GM18870 (cell line): ENCODE results near the gene CIAO2B.

Source experiments
- ATAC-seq: cut with Tn5 transposase; IDR thresholded peaks from one replicate; pipeline ENCODE4 v1.9.1; 2021; ENCODE audit warnings: moderate library complexity; ENCODE audit not compliant: unreplicated experiment

CIAO2B gene

GRCh38 chr16:66921729-66922450, 12.3 kb downstream of the CIAO2B start:
- no peak for ATAC-seq

DNA sequence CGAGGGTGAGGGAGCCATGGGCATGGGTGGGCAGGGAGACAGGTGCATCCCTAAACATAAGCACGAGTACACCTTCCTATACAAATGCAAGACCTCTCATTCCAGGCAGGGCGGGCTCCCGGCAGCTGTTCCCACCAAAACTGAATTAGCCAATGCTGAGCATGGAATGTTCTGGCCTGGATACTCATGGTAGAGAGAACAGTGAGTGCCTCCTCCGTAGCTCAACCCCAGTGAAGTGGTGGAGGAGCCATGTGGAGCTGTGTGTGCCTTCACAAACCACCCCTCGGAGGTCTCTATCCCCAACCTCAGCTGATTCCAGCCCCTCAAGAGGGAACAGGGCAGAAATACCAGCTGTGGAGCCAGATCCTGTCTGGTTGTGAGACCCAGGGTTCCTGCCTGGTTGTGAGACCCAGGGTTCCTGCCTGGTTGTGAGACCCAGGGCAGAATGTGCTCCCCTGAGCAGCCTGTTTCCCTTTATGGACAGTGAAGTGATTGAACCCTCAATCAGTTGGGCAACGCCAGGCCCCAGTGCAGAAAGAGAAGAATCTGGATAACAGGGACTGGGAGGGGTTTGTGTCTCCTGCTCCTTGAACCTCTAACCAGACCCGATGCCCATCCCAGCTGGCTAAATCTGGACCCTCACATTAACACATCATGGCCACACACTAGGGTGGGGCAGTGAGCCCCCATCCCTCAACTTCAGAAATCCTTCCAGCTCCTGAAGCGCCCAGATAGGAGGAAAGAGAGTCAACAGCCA, 13.1 kb downstream of the CIAO2B start:
- ATAC-seq = no peak

DNA sequence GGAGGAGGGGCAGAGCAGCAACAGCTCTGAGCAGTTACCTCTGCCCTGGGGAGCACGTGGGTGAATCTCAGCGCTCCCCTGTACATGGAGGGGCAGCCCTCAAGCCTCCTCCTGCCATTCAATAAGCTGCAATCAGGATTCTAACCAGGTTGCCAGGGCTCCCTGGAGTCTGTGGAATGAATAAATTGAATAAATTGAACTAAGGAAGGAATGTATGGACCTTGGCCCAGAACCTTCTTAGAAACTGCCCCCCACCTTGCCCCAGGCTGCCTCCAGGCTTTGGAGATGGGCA, 14.0 kb downstream of the CIAO2B start:
- no peak for ATAC-seq

GRCh38 chr16:66919569-66920298, 14.5 kb downstream of the CIAO2B start:
- no peak for ATAC-seq

- no peak for ATAC-seq
Measured at GRCh38 chr16:66918803-66919568, 15.2 kb downstream of the CIAO2B start, which contains the start of gene CDH16. TSS of gene CDH16 (minus strand) at chr16:66918885. CDS start at chr16:66918065, 820 bp downstream.

GRCh38 chr16:66918355-66918754, 15.8 kb downstream of the CIAO2B start:
- ATAC-seq = no peak

GRCh38 chr16:66917741-66918140, 16.5 kb downstream of the CIAO2B start:
- ATAC-seq = no peak

GRCh38 chr16:66916518-66916917, 17.7 kb downstream of the CIAO2B start:
- no peak for ATAC-seq

DNA sequence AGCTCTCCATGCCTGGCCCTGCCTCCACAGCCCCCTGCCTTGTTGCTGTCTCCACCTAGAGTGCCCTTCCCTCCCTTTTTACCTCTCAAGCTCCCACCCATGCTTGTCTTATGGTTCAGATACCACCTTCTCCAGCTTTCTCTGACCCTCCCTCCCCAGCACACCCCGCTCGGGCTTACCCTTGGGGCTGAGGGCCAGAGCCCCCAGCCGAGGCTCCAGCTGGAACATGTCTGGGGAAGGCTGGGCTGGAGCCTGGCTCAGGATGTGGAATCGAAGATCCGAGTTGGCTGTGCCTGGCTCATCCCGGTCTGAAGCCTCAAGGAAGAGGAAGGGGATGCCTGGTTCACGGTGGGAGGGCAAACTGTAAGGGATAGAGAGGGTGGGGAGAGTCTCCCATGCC, 19.2 kb downstream of the CIAO2B start:
- no peak for ATAC-seq

DNA sequence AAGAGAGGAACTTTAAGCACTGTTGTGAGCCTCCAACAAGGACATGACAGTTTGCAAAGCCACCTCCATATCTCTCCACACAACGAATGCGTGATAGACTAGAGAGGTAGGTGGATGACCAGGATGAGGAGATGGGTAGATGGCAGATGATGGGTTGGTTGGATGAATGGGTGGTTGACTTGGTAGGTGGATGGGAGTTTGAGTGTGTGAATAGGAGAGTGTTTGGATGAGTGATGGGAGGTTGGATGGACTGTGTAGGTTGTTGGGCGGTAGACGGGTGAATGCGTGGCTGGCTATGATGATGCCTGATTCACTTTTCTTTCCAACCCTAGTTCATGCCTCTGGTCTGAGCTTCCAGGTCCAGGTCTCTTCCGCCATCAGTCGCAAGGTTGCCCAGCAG, 19.7 kb downstream of the CIAO2B start:
- ATAC-seq = no peak

DNA sequence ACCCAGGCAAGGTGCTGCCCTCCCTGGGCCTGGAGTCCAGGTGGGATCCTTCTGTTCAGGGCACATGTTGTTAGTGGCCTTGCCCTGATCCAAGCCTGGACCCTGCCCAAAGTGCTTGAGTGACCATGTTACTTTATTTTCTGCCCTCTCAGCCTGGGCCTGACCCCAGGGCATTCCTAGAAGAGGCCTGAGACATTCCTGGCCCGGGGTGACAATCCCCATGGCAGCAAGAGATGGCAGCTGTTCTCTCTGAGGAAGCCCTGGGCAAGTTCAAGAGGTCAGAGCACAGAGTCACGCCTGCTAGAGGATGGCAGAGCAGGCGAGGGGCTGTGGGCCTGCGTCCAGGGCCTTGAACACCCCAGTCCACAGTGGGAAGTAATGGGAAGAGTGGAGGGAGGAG, 20.5 kb downstream of the CIAO2B start:
- ATAC-seq = no peak

- no peak for ATAC-seq
Measured at GRCh38 chr16:66913081-66913480, 21.1 kb downstream of the CIAO2B start.

GRCh38 chr16:66911801-66912200, 22.4 kb downstream of the CIAO2B start:
- no peak for ATAC-seq

DNA sequence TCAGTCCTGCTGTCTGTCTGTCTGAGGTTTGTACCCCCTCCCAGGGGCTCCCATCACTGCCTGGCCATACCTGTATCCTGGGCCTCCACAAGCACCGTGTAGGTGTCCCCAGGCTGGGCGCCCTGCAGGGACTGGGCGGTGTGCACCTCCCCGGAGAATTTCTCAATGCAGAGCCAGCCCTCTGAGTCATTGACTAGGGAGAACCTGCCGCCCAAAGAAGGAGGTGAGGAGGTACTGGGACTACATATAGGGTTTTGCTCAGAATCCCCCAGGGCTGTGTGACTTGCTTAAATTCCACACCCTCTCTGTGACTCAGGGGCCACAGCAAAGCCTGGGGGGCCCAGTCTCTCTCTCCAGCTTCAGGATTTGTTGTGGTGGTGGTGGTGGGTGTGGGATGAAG, 23.1 kb downstream of the CIAO2B start:
- no peak for ATAC-seq

GRCh38 chr16:66910175-66910940, 23.8 kb downstream of the CIAO2B start:
- no peak for ATAC-seq

- no peak for ATAC-seq
Measured at GRCh38 chr16:66908762-66909559, 25.2 kb downstream of the CIAO2B start.

DNA sequence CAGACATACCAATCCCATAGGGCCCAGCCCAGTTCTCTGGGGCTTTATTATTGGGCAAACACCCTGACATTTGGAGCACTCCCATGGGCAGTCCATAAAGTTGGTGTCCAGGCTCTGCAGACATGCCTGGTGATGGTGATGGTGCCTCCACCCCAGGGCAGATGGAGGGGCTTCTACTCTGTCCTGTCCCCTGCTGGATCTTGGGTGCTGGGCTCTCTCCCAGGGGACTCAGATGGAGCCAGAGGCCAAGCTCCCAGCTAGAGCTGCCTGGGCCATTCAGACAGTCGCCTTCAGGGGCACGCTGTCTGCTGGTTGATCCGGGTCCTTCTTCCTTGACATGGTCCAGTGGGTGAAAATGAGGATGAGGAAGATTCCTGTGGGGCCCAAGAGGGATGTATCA, 26.1 kb downstream of the CIAO2B start:
- no peak for ATAC-seq

DNA sequence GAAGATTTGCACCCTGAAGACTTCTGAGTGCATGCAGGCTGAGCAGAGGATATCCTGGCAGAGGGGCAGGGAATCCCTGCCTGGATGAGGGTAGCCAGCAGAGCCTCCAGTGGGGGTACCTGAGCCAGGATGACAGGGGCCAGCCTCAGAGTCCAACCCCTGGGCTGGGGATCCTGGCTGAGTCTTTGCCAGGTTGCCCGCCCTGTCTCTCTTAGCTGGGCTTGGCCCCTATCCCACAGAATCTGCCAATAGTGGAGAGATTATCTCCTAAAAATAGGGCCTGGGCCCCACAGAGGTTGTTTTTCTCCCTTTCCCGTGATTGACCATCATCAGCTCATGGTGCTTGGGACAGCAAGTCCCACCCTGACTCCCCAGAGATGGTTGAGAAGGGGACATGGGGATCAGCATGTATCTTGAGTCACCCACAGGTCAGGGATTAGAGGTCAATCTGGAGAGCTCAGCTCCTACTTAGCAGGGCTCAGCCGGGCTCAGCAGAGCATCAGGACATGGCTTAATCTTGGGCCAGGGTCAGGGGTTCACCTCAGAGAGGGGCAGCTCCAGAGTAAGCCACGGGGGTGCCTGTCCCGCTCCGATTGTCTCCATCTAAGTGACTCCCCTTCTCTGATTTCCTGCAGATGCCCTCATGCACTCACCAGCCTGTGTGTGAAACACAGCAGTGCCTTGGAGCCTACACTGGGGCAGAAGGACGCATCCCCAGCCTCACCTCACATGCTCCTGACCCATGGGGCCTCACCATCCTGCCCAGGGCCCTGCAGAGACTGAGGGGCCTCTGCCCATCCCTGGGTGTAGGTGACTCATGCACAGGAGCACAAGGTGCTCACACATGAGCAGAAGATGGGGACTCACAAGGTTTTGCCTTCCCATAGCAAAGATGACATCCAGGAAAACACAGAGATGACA, 27.0 kb downstream of the CIAO2B start:
- ATAC-seq = no peak
